Measurements from ENCODE around the gene MGST2.

MGST2 gene

DNA sequence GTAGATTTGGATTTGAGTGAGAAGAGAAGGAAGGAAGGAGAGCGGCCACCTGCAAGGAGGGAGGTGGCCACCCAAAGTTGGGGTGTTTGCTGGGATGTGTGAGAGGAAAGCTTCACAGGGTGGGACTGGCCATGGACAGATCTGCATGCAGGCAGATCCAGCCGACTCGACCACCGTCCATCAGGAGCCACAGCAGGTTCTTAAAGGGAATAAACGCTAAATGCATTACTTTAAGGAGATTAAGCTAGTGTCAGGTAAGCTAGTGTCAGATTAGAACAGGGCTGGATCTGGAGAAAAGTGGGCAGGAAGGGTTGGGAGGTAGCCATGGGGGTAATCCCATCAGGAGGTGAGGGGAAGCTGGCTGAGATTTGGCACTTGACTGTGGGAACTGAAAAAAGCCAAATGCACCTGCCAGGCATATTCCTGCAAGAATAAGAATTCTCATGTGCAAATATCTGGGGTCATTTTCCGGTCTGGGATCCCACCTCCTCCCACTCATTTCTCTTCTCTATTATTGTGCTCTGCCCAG lies 79.6 kb downstream of the MGST2 start:
- no peak for DNase-seq

DNA sequence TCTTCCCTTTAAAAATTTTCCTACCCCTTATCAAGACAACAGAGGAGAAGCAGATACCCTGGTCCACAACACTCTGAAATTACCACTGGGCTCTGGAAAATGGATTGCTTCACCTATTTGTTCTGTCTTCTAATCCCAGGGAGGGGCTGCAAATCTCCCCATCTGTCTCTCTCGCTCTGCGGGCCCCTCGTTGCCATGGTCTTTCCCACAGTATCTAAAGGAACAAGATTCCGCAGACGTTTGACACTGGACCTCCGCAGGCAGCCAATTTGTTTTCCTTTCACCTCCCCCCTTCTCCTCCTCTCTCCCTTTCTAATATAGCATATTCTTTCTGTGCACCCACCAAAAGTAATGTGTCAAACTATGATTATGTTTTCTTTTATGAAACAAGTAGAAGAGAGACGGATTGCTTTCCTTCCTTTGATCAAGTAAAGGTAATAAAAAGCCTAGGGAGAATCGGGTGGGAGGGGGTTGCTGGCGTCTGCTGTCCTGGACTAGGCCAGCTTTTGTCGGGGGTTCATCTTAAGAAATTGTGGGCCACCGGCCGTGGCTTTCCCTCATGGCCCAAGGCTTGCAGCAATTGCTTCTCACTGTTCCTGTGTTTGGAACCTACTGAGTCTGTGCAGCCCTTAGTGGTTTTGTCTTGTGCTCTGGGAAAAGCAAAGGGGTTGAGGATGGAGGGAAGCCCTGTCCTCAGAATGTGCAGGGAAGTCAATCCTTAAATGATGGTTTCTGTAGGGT lies 81.0 kb downstream of the MGST2 start:
- no peak for DNase-seq

DNA sequence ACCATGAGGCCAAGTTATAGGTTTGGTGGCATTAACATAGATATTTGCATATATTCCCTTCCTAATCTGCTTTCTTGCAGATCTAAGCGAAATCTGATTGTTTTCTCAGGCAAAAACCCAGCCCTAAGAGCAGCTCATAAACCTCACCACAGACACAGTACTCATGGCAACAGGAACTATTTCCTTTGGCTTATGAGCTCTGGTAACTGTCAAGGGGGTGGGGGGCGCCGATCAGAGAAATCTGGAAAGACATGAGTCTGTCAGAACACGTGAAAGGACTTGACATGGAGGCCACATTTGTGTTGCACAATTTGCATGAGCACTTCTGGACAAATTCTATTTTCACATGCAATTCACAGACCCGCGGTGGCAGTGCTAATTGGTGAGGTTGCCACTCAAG lies 83.7 kb downstream of the MGST2 start:
- no peak for DNase-seq

DNA sequence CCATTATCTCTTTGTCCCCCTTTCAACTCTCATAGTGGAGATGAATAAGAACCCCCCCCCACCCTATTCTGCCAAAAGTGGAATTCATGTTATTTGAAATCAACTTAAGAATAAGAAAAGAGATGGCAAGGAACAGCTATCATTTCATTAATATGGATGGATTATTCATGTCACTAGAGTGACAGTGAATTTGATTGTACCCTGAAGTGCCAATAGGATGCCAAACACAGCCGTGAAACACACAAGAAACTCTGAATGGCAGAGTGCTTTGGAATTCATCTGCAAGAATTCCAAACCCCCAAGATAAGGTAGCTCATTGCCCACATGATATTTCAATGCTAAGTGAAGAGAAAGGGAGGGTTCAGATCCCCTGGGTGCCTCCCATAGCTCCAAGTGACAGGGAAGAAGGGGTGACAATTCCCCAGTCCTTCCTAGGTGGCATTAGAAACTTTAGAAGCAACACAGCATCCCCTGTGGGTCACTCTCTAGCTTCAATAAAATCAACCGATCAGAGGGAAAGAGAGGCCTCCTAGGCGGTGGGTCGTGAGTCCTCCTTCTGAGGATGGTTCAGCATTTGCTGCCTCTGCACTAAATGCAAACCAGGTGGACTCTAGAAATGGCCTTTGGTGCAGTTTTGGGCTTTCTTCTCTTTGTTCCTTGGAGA lies 84.3 kb downstream of the MGST2 start:
- DNase-seq: no peak

DNA sequence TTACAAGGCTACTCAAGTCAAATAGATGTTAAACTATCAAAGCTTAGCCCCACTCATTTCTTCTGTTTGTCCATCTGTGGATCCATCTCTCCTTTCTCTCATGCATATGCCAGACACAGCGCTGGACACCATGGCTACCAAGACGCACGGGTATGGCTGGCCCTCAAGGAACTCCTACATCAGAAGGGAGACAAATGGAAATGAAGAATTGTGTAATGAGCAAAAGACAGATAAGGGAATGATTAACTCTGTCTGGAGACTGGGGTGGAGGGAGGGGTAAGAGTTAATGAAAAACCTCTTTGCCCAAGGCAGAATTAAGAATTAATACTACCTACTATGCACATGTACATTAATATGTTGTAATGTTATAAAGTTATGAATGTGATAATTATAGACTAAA lies 88.1 kb downstream of the MGST2 start:
- no peak for DNase-seq
